ENCODE data around the gene ADM.
A peak's percentile ranks its signal among the peaks of the same experiment; 100 is the strongest.
"Not testable (repeated sequence)": the region's sequence is repeated elsewhere in the genome, so short reads cannot be mapped to it uniquely, and the experiment has no call there.

Gene ADM

GRCh38 chr11:10304495-10305261, at the start of gene ADM:
ADM (plus strand) TSS chr11:10305073; CDS start chr11:10305701, 628 bp downstream.
- DNase-seq = peak; percentile 95 to 96

- no peak for DNase-seq
Measured at GRCh38 chr11:10255388-10256125, 49.3 kb upstream of the ADM start.

- no peak for DNase-seq
Measured at GRCh38 chr11:10257478-10257877, 47.4 kb upstream of the ADM start.

- DNase-seq = no peak
Measured at GRCh38 chr11:10261821-10262220, 43.1 kb upstream of the ADM start.

- DNase-seq = peak in 1 of 2 experiments; percentile 8
Measured at GRCh38 chr11:10263929-10264328, 40.9 kb upstream of the ADM start.

GRCh38 chr11:10264716-10265115, 40.2 kb upstream of the ADM start:
- DNase-seq = not testable (repeated sequence)

GRCh38 chr11:10265936-10266335, 38.9 kb upstream of the ADM start:
- DNase-seq = no peak

- DNase-seq = no peak
Measured at GRCh38 chr11:10267821-10268220, 37.1 kb upstream of the ADM start.

- no peak for DNase-seq
Measured at GRCh38 chr11:10268746-10269488, 36.0 kb upstream of the ADM start.

- no peak for DNase-seq
Measured at GRCh38 chr11:10272132-10272531, 32.7 kb upstream of the ADM start.

- DNase-seq = no peak
Measured at GRCh38 chr11:10273738-10274137, 31.1 kb upstream of the ADM start.

GRCh38 chr11:10274726-10275125, 30.1 kb upstream of the ADM start:
- no peak for DNase-seq

- no peak for DNase-seq
Measured at GRCh38 chr11:10275714-10276113, 29.2 kb upstream of the ADM start.

GRCh38 chr11:10282117-10282516, 22.8 kb upstream of the ADM start:
- DNase-seq = no peak

- DNase-seq = no peak
Measured at GRCh38 chr11:10283991-10284390, 20.9 kb upstream of the ADM start.

GRCh38 chr11:10285148-10285802, 19.6 kb upstream of the ADM start:
- no peak for DNase-seq

GRCh38 chr11:10287140-10287539, 17.7 kb upstream of the ADM start:
- DNase-seq = no peak

GRCh38 chr11:10287766-10288715, 16.8 kb upstream of the ADM start:
- no peak for DNase-seq

- DNase-seq = no peak
Measured at GRCh38 chr11:10288881-10289764, 15.8 kb upstream of the ADM start.

GRCh38 chr11:10289765-10290380, 15.0 kb upstream of the ADM start:
- DNase-seq = no peak
